BLaER1 (cell line): ENCODE results near the gene NTM.

Experiments used
- H3K27ac ChIP-seq: shearing (Covaris generic); formaldehyde crosslinking; 2 replicates; pipeline ENCODE4 v1.8.1; 2022
- H3K27me3 ChIP-seq: shearing (Covaris generic); formaldehyde crosslinking; 2 replicates; pipeline ENCODE4 v1.8.1; 2022
- H3K36me3 ChIP-seq: shearing (Covaris generic); formaldehyde crosslinking; 2 replicates; pipeline ENCODE4 v1.8.1; 2022
- H3K4me1 ChIP-seq: shearing (Covaris generic); formaldehyde crosslinking; 2 replicates; pipeline ENCODE4 v1.8.1; 2022
- H3K4me2 ChIP-seq: shearing (Covaris generic); formaldehyde crosslinking; 2 replicates; pipeline ENCODE4 v1.8.1; 2022
- H3K4me3 ChIP-seq: shearing (Covaris generic); formaldehyde crosslinking; 2 replicates; pipeline ENCODE4 v1.8.1; 2022
- H3K9ac ChIP-seq: shearing (Covaris generic); formaldehyde crosslinking; 2 replicates; pipeline ENCODE4 v1.8.1; 2022
- H3K9me3 ChIP-seq: shearing (Covaris generic); formaldehyde crosslinking; 2 replicates; pipeline ENCODE4 v1.8.1; 2022
- H4K20me1 ChIP-seq: shearing (Covaris generic); formaldehyde crosslinking; 2 replicates; pipeline ENCODE4 v1.8.1; 2022
- Cebpa-rat ChIP-seq: shearing (Covaris generic); IDR thresholded peaks from 2 replicates; pipeline ENCODE4 v1.8.1; 2022

Gene NTM

DNA sequence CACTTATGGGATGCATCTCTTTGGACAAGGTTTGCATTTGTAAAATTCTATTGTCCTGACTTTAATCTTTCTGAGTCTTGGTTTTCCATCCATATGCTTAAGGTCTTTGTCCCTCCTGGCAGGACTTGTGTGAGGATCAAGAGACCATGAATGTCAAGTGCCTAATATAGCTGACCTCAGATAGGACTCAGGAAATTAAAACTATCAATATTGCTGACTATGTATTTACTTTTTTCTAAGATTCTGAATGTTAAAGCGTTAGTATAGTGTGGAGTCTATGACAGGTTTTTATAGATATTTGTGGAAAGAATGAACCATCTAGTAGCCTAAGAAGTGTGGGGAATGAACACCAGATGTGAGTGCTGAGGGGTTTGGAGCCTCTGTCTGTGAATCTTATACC lies 637.8 kb downstream of the NTM start:
- H3K4me3 ChIP-seq: no peak overlapping the region
- H3K36me3 ChIP-seq: no peaks in the 10 kb centered on the region
- H3K27ac ChIP-seq: no peak overlapping the region
- no peaks in the 10 kb centered on the region for H4K20me1 ChIP-seq
- H3K9me3 ChIP-seq: no peaks in the 10 kb centered on the region
- H3K27me3 ChIP-seq: no peaks in the 10 kb centered on the region
- H3K9ac ChIP-seq: no peak overlapping the region
- no peak overlapping the region for H3K4me2 ChIP-seq
- TF ChIP-seq Cebpa-rat: no peak
- H3K4me1 ChIP-seq: peaks cover 15% of the 10 kb centered on the region

DNA sequence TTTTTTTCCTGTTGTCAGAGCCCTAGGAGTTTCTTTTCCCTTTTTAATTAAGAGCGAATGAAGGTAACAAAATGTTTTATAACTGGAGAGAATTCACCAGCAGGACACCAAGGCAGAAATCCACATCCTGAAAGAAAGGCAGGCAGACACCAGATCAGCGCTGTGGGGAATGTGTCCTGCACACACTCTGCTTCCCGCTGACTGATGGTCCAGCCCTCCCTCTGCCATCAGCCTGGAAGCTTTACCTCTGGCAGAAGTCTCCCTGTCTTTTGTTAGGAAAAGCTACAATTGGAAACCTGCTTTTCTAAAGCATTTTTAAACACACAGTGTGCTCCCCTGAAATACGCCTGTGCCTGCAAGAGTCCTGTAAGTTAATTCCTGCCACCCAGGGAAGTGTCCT lies 638.5 kb downstream of the NTM start:
- H3K4me2 ChIP-seq: no peak overlapping the region
- H3K36me3 ChIP-seq: no peaks in the 10 kb centered on the region
- no peaks in the 10 kb centered on the region for H3K9me3 ChIP-seq
- no peak for TF ChIP-seq Cebpa-rat
- H3K27ac ChIP-seq: no peak overlapping the region
- no peak overlapping the region for H3K4me3 ChIP-seq
- H3K4me1 ChIP-seq: peaks cover 15% of the 10 kb centered on the region
- no peaks in the 10 kb centered on the region for H3K27me3 ChIP-seq
- no peak overlapping the region for H3K9ac ChIP-seq
- H4K20me1 ChIP-seq: no peaks in the 10 kb centered on the region

DNA sequence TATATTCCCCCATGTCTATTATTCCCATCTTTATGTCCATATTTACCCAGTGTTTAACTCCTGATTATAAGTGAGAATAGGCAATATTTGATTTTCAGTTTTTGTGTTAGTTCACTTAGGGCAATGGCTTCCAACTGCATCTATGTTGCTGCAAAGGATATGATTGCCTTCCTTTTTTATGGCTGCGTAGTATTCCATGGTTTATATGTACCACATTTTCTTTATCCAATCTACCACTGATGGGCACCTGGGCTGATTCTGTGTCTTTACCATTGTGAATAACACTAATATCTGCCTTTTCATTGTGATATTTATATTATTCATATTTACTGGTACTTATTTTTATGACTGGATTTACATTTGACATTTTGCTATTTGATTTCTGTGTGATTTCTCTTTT lies 649.6 kb downstream of the NTM start:
- no peak for TF ChIP-seq Cebpa-rat
- no peak overlapping the region for H3K9ac ChIP-seq
- H3K4me1 ChIP-seq: no peaks in the 10 kb centered on the region
- no peak overlapping the region for H3K27ac ChIP-seq
- H3K4me2 ChIP-seq: no peak overlapping the region
- no peaks in the 10 kb centered on the region for H3K27me3 ChIP-seq
- H3K4me3 ChIP-seq: no peak overlapping the region
- H3K9me3 ChIP-seq: 0 out of 2 replicates have a peak, but pooled peaks cover 3% of the 10 kb centered on the region
- no peaks in the 10 kb centered on the region for H4K20me1 ChIP-seq
- no peaks in the 10 kb centered on the region for H3K36me3 ChIP-seq

DNA sequence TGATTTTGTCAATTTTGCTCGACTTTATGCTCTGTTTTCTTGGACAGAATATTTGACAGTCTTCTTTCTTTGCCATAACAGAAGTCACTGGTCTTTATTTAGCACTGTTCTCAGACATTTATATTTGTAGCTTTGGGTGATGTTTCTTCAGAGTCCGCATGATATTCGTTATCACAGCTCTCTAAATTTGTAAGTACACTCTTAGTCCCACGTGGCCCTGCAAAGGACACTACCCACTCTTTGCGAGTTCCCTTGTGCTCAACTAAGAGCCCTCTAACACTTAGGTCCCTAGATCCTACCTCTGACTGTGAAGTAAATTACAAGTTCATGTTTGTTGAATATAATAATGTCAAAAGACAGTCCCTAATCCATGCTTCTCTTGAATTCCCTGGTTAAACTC lies 651.9 kb downstream of the NTM start:
- H3K4me1 ChIP-seq: no peaks in the 10 kb centered on the region

DNA sequence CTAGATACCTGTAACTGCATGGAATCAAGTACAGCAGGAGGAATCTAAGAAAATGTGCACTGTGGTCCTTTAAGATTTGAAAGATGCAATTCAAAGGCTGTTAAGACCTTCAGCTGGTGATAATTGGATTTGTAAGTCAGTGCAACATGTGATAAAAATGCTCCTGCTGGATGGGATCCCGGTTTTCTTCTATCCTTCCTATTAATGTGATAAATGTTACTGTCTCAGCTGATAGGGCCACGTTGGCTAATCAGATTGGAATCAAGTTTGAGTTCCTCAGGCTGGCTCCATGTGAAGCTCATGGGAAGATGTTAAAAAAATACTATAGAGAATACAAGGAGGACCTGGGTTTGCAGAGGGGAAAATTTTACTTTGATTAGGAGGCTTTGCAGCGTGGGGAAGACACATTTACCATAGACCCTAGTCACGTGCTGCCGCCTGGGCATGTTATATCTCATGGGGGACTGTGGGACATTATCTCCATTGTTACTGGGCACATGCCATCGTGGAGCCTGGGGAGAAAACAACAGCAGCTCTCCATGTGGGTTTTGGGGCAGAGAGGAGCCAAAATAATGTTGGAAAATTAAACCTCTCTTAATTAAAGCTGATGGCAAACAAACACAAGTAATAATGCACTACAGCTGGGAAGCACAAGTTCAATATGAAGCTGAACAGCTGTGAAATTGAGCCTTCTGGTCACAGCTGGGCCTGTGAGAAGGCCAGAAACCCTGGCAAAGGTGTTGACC lies 652.5 kb downstream of the NTM start:
- H3K4me3 ChIP-seq: no peak overlapping the region
- H3K27ac ChIP-seq: no peak overlapping the region
- no peaks in the 10 kb centered on the region for H3K36me3 ChIP-seq
- H3K4me2 ChIP-seq: no peak overlapping the region
- H3K27me3 ChIP-seq: no peaks in the 10 kb centered on the region
- no peak overlapping the region for H3K9ac ChIP-seq
- H4K20me1 ChIP-seq: no peaks in the 10 kb centered on the region
- no peak for TF ChIP-seq Cebpa-rat
- no peaks in the 10 kb centered on the region for H3K4me1 ChIP-seq
- 0 out of 2 replicates have a peak, but pooled peaks cover 3% of the 10 kb centered on the region for H3K9me3 ChIP-seq

More for the DNA sequence above, 651.9 kb downstream of the NTM start:
- H3K27ac ChIP-seq: no peak overlapping the region
- H3K27me3 ChIP-seq: no peaks in the 10 kb centered on the region
- H4K20me1 ChIP-seq: no peaks in the 10 kb centered on the region
- H3K9me3 ChIP-seq: 0 out of 2 replicates have a peak, but pooled peaks cover 3% of the 10 kb centered on the region
- H3K4me3 ChIP-seq: no peak overlapping the region
- no peak for TF ChIP-seq Cebpa-rat
- H3K36me3 ChIP-seq: no peaks in the 10 kb centered on the region
- no peak overlapping the region for H3K9ac ChIP-seq
- no peak overlapping the region for H3K4me2 ChIP-seq

DNA sequence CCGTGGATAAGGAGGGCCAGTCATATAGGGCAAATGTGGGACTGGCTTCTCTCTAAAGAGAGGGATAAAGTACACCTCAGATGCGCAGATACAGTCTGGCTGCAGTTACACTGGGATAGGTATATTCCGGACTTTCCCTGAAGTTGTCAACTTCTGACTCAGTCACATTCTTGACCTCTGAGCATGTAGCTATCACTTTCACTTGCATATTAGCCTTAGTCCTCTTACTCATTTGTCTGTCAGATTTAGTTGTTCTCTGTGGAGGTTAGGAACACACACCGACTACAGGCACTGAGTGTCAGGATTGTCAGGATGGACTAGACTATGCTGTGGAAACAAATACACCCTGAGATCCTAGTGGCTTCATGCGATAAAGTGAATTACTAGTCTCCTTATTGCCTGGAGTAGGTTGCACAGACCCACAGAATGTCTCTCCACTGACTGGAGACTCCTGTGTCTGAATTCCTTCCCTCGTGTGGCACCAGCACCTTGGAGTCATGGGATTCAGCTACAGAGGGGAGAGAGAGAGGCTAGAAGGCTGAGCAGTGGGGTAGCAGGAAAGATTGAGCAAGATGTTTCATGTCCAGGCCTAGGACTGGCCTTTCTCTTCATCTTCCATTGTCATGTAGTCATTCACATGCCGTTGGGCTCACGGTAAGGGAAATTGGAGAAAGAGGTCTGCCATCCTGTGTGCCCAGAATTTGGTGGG lies 654.3 kb downstream of the NTM start:
- H3K27ac ChIP-seq: no peak overlapping the region
- H4K20me1 ChIP-seq: no peaks in the 10 kb centered on the region
- no peaks in the 10 kb centered on the region for H3K4me1 ChIP-seq
- H3K4me3 ChIP-seq: no peak overlapping the region
- no peaks in the 10 kb centered on the region for H3K36me3 ChIP-seq
- no peaks in the 10 kb centered on the region for H3K27me3 ChIP-seq
- no peak overlapping the region for H3K9ac ChIP-seq
- H3K4me2 ChIP-seq: no peak overlapping the region
- TF ChIP-seq Cebpa-rat: no peak
- H3K9me3 ChIP-seq: 0 out of 2 replicates have a peak, but pooled peaks cover 3% of the 10 kb centered on the region

DNA sequence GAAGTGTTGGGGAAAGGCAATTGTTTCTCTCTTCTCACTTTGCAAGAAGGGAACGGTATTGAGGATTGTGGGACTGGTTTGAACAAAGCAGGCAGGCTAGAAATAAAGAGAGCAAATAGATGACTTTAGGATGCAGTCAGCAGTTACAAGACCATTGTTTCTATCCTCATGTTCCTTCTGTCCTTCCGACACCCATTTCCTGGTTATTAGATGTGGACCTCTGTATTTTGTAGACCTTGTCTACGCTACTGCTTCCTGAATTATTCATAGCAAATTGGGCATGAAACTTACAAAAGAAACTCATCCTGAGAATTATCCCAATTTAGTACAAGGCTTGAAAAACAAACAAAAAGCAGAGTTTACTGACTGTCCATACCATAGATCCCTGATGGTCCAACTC lies 656.3 kb downstream of the NTM start:
- no peaks in the 10 kb centered on the region for H4K20me1 ChIP-seq
- H3K36me3 ChIP-seq: no peaks in the 10 kb centered on the region
- TF ChIP-seq Cebpa-rat: no peak
- H3K4me2 ChIP-seq: no peak overlapping the region
- H3K4me1 ChIP-seq: no peaks in the 10 kb centered on the region
- H3K9ac ChIP-seq: no peak overlapping the region
- no peak overlapping the region for H3K4me3 ChIP-seq
- H3K27ac ChIP-seq: no peak overlapping the region
- no peaks in the 10 kb centered on the region for H3K9me3 ChIP-seq
- no peaks in the 10 kb centered on the region for H3K27me3 ChIP-seq

DNA sequence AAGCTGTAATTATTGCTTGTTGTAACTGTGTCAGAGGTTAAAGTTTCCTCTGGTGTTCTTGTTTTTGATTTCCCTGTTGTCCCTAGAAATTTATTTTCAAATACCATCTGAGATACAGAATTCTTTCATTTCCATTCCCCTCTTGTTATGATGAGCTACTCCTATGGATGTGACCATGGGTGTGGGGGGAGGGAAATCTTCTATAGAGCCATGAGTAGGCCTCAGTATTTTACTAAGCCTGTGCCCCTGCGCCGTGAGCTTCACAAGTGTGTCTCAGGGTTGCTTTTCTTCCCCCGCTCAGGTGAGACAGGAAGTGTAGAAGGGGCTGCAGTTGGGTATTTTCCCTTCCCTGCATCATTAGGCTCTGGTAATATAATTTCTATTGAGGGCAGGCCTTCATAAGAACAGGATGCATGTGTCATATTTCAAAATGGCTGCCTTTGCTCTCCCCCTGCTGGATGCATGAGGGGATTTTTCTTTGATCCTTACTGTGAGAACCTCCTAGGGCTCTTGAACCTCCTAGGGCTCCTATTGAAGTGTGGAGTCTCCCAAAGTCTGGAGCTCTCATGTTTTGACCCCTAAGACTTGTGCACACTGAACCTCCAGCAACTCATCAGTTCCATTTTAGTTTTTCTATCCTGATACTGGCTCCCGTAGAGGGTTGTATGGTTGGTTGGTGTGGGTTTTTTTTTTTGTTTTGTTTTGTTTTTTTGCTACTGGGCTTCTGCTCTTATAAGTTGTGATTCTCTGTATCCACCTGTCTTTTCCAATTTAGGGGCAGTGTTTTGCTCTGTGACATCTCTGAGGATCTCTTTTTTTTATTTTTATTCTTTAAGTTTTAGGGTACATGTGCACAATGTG lies 658.2 kb downstream of the NTM start:
- H3K4me1 ChIP-seq: no peaks in the 10 kb centered on the region
- H3K36me3 ChIP-seq: no peaks in the 10 kb centered on the region
- no peaks in the 10 kb centered on the region for H4K20me1 ChIP-seq
- TF ChIP-seq Cebpa-rat: no peak
- H3K27ac ChIP-seq: no peak overlapping the region
- no peaks in the 10 kb centered on the region for H3K9me3 ChIP-seq
- no peaks in the 10 kb centered on the region for H3K27me3 ChIP-seq
- H3K4me3 ChIP-seq: no peak overlapping the region
- no peak overlapping the region for H3K9ac ChIP-seq
- no peak overlapping the region for H3K4me2 ChIP-seq

DNA sequence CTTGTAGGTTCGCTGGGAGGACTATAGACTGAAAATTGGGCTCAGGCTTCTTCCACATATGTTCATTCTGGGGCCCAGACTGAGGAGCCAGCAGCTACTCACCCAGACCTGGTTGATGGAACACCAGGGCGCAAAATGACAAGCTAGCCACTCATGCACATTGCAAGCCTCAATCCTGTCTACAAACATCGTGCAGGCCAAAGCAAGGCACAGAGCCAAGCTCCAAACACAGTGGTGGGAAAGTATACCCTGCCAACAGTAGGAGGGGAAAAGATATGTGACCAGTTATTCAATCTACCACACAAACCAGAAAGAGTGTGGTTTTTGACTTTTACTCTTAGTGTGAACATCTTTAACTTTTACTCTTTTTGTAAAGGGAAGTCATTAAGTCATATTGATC lies 660.5 kb downstream of the NTM start:
- Histone ChIP-seq H3K4me3 (no peak overlapping the region), H3K9ac (no peak overlapping the region), H3K36me3 (no peaks in the 10 kb centered on the region), H3K27ac (no peak overlapping the region), H3K4me2 (no peak overlapping the region), H3K9me3 (no peaks in the 10 kb centered on the region), H3K27me3 (no peaks in the 10 kb centered on the region), H3K4me1 (no peaks in the 10 kb centered on the region), H4K20me1 (no peaks in the 10 kb centered on the region)
- TF ChIP-seq Cebpa-rat: no peak

DNA sequence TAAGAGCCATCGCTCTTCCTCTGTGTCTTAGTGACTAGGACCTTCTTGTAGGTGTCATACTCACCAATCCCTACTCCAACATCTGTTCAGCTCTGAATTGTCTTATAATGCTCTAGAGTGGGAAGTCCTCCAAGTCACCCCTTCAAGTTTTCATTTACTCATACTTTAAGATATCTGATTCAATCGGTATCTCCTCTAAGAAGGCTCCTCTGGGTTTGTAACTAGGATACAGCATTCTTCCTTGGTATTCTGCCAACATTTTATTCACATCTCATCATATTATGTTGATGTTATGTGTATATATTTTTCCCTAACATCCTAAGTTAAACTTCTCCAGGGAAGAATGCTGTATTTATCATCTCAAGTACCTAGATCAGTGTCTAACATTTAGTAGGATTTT lies 662.1 kb downstream of the NTM start:
- no peaks in the 10 kb centered on the region for H3K4me1 ChIP-seq
- no peaks in the 10 kb centered on the region for H3K27me3 ChIP-seq
- no peak overlapping the region for H3K27ac ChIP-seq
- H3K4me2 ChIP-seq: no peak overlapping the region
- no peaks in the 10 kb centered on the region for H4K20me1 ChIP-seq
- H3K36me3 ChIP-seq: no peaks in the 10 kb centered on the region
- no peak overlapping the region for H3K4me3 ChIP-seq
- no peak for TF ChIP-seq Cebpa-rat
- H3K9ac ChIP-seq: no peak overlapping the region
- no peaks in the 10 kb centered on the region for H3K9me3 ChIP-seq
